GM19452 (cell line): ENCODE data around the gene TMEM109.

ENCODE experiments used
- ATAC-seq: cut with Tn5 transposase; IDR thresholded peaks from one replicate; pipeline ENCODE4 v1.9.1; 2021; ENCODE audit not compliant: unreplicated experiment

The TMEM109 gene

GRCh38 chr11:60960405-60960804, 46.4 kb downstream of the TMEM109 start:
- ATAC-seq = no peak

GRCh38 chr11:60964801-60965200, 50.8 kb downstream of the TMEM109 start:
- no peak for ATAC-seq

- no peak for ATAC-seq
Observed at GRCh38 chr11:60966890-60967289, 52.9 kb downstream of the TMEM109 start.

- ATAC-seq = no peak
Observed at GRCh38 chr11:60968223-60968622, 54.3 kb downstream of the TMEM109 start.

- ATAC-seq = no peak
Observed at GRCh38 chr11:60970369-60970774, 56.4 kb downstream of the TMEM109 start.

GRCh38 chr11:60970890-60971289, 56.9 kb downstream of the TMEM109 start:
- no peak for ATAC-seq

- ATAC-seq = no peak
Observed at GRCh38 chr11:60971520-60971919, 57.6 kb downstream of the TMEM109 start, which contains the start of gene CD6. Gene CD6 (plus strand): TSS chr11:60971680. CDS start chr11:60971866, 186 bp downstream.

GRCh38 chr11:60972182-60973030, 58.4 kb downstream of the TMEM109 start:
- ATAC-seq = no peak
